ENCODE measurements around the gene HSPA1A. TPM values are rescaled to one million over a fixed set of nuclear protein-coding genes. Genes with fewer than 3 reads are reported as not detected.
"Not testable (repeated sequence)": the region's sequence is repeated elsewhere in the genome, so short reads cannot be mapped to it uniquely, and the experiment has no call there.

Gene HSPA1A
- total RNA-seq, 4 donors from 2014 or later, result 85.8 to 205 (median 111) TPM

- intact Hi-C loops (cut with DNase I; ENCODE audit: low total_unique reads) (loop anchor here (5.0 to 10.0 kb wide), 2 partner anchors 86 to 313 kb away; partner anchors contain the start of genes ATP6V1G2, NFKBIL1 and VWA7), in situ Hi-C loops (cut with MboI; ENCODE audit: low sequenced_read_pairs in 4 of 4) (loop anchor here in 1 of 4 donors (25.0 kb wide), 1 partner anchor 1427 kb away; the partner anchor contains the start of genes B3GALT4, PFDN6, RGL2 and WDR46)
- DNase-seq (no peak), ATAC-seq (no peak)
- Histone ChIP-seq H3K27me3 (no peaks in the 10 kb centered on the region), H3K27ac (no peak overlapping the region), H3K36me3 (peaks cover 0 to 47% of the 10 kb centered on the region in 2 donors), H3K4me1 (peaks cover 20 to 22% of the 10 kb centered on the region in 2 donors), H3K4me3 (no peak overlapping the region), H3K9me3 (no peaks in the 10 kb centered on the region)
- TF ChIP-seq POLR2A (IDR thresholded peaks at IDR 0.05), result no peak
- TF ChIP-seq, protein P1, sequence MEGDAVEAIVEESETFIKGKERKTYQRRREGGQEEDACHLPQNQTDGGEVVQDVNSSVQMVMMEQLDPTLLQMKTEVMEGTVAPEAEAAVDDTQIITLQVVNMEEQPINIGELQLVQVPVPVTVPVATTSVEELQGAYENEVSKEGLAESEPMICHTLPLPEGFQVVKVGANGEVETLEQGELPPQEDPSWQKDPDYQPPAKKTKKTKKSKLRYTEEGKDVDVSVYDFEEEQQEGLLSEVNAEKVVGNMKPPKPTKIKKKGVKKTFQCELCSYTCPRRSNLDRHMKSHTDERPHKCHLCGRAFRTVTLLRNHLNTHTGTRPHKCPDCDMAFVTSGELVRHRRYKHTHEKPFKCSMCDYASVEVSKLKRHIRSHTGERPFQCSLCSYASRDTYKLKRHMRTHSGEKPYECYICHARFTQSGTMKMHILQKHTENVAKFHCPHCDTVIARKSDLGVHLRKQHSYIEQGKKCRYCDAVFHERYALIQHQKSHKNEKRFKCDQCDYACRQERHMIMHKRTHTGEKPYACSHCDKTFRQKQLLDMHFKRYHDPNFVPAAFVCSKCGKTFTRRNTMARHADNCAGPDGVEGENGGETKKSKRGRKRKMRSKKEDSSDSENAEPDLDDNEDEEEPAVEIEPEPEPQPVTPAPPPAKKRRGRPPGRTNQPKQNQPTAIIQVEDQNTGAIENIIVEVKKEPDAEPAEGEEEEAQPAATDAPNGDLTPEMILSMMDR (IDR thresholded peaks at IDR 0.05 in 4 of 5, conservative IDR thresholded peaks at IDR 0.05 in 1 of 5), result no peak
Measured at GRCh38 chr6:31860349-31860748, 45.0 kb downstream of the HSPA1A start.

DNA sequence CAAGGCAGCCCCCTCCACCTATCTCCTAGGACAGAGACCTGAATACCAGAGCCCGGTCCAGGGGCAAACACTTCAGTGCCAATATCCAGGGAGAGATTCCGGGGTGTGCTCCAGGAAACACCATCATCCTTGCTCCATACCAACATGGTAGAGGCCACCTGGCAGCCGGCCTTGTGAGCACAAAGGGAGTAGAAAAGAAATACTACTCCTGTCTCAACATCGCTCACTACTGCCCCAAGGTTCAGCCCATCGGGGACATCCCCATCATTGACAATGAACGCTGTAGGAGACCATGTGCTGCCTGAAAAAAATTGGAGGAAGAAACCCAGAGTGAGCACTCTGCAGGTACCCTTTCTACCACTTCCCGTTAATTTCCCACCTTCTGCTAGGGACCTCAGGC is 45.8 kb downstream of the HSPA1A start:
- Histone ChIP-seq H3K9me3 (no peaks in the 10 kb centered on the region), H3K36me3 (peaks cover 0 to 47% of the 10 kb centered on the region in 2 donors), H3K4me3 (no peak overlapping the region), H3K27ac (no peak overlapping the region), H3K4me1 (peaks cover 20 to 22% of the 10 kb centered on the region in 2 donors), H3K27me3 (no peaks in the 10 kb centered on the region)
- intact Hi-C loops (cut with DNase I; ENCODE audit: low total_unique reads), result loop anchor here (5.0 to 10.0 kb wide), 2 partner anchors 86 to 314 kb away; partner anchors contain the start of genes ATP6V1G2, NFKBIL1 and VWA7
- DNase-seq (no peak), ATAC-seq (no peak)
- TF ChIP-seq, protein P1 (IDR thresholded peaks at IDR 0.05 in 4 of 5, conservative IDR thresholded peaks at IDR 0.05 in 1 of 5), result no peak
- no peak for TF ChIP-seq POLR2A (IDR thresholded peaks at IDR 0.05)
- in situ Hi-C loops (cut with MboI; ENCODE audit: low sequenced_read_pairs in 4 of 4), result loop anchor here in 1 of 4 donors (25.0 kb wide), 1 partner anchor 1426 kb away; the partner anchor contains the start of genes B3GALT4, PFDN6, RGL2 and WDR46

- Histone ChIP-seq H3K4me1 (peaks cover 20 to 22% of the 10 kb centered on the region in 2 donors), H3K27ac (peak overlapping the region; percentile 83 to 91 (median 88)), H3K36me3 (peaks cover 0 to 42% of the 10 kb centered on the region in 2 donors), H3K9me3 (no peaks in the 10 kb centered on the region), H3K4me3 (peak overlapping the region; percentile 69 to 92 (median 82)), H3K27me3 (no peaks in the 10 kb centered on the region)
- DNase-seq, result no peak
- TF ChIP-seq, protein P1 (IDR thresholded peaks at IDR 0.05 in 4 of 5, conservative IDR thresholded peaks at IDR 0.05 in 1 of 5), result no peak
- no peak for TF ChIP-seq POLR2A (IDR thresholded peaks at IDR 0.05)
- in situ Hi-C loops (cut with MboI; ENCODE audit: low sequenced_read_pairs in 4 of 4), result loop anchor here in 1 of 4 donors (25.0 kb wide), 1 partner anchor 1425 kb away; the partner anchor contains the start of genes B3GALT4, PFDN6, RGL2 and WDR46
- ATAC-seq, result no peak
- intact Hi-C loops (cut with DNase I; ENCODE audit: low total_unique reads), result loop anchor here (1.0 to 10.0 kb wide), 5 partner anchors 27 to 315 kb away; partner anchors contain the start of genes ATP6V1G2, CSNK2B, NFKBIL1 and VARS1
Measured at GRCh38 chr6:31861919-31862343, 46.6 kb downstream of the HSPA1A start.

GRCh38 chr6:31862344-31863235 is 47.2 kb downstream of the HSPA1A start, which contains the start of gene NEU1:
TSS of gene NEU1 (minus strand) at chr6:31862821. CDS start at chr6:31862776, 45 bp downstream.
- H3K36me3 ChIP-seq, result peaks cover 0 to 36% of the 10 kb centered on the region in 2 donors
- intact Hi-C loops (cut with DNase I; ENCODE audit: low total_unique reads), result loop anchor here (1.0 to 10.0 kb wide), 6 partner anchors 28 to 315 kb away; partner anchors contain the start of genes ATP6V1G2, CSNK2B, EHMT2 and NFKBIL1
- TF ChIP-seq, protein P1 (IDR thresholded peaks at IDR 0.05 in 4 of 5, conservative IDR thresholded peaks at IDR 0.05 in 1 of 5), result no peak
- TF ChIP-seq POLR2A (IDR thresholded peaks at IDR 0.05), result peak; percentile 97 to 99
- ATAC-seq (peak; percentile 97), DNase-seq (peak; percentile 100)
- H3K4me1 ChIP-seq, result peaks cover 20 to 22% of the 10 kb centered on the region in 2 donors
- H3K27me3 ChIP-seq, result no peaks in the 10 kb centered on the region
- in situ Hi-C loops (cut with MboI; ENCODE audit: low sequenced_read_pairs in 4 of 4), result loop anchor here in 1 of 4 donors (25.0 kb wide), 1 partner anchor 1425 kb away; the partner anchor contains the start of genes B3GALT4, PFDN6, RGL2 and WDR46
- H3K27ac ChIP-seq, result peak within 1 kb of the TSS; percentile 83 to 91 (median 88)
- H3K9me3 ChIP-seq, result no peaks in the 10 kb centered on the region
- H3K4me3 ChIP-seq, result peak within 1 kb of the TSS; percentile 69 to 92 (median 82)

GRCh38 chr6:31864123-31864562 is 48.8 kb downstream of the HSPA1A start:
- H3K9me3 ChIP-seq, ATAC-seq, H3K27me3 ChIP-seq, DNase-seq: not testable (repeated sequence)
- Histone ChIP-seq H3K36me3 (peaks cover 0 to 22% of the 10 kb centered on the region in 2 donors), H3K4me1 (peaks cover 20 to 22% of the 10 kb centered on the region in 2 donors), H3K4me3 (peak overlapping the region; percentile 61 to 92 (median 73)), H3K27ac (peak overlapping the region; percentile 68 to 90 (median 83))
- in situ Hi-C loops (cut with MboI; ENCODE audit: low sequenced_read_pairs in 4 of 4), result loop anchor here in 1 of 4 donors (25.0 kb wide), 1 partner anchor 1423 kb away; the partner anchor contains the start of genes B3GALT4, PFDN6, RGL2 and WDR46
- intact Hi-C loops (cut with DNase I; ENCODE audit: low total_unique reads), result loop anchor here (5.0 to 10.0 kb wide), 2 partner anchors 89 to 317 kb away; partner anchors contain the start of genes ATP6V1G2, NFKBIL1 and VWA7

Measured in gastrocnemius medialis (tissue), 4 donors.